HL-60 (cell line): Measurements from ENCODE around the gene SNTB2.
"Not testable (repeated sequence)": the region's sequence is repeated elsewhere in the genome, so short reads cannot be mapped to it uniquely, and the experiment has no call there.

Source experiments
- DNase-seq, 2 experiments: peaks; one replicate each; pipeline ENCODE4 v3.0.0-alpha.2; 2010 to 2020; ENCODE audit warnings: low read depth in 1 of 2, low spot score in 1 of 2
- H3K27ac ChIP-seq: fragments of 250-450 bp; sonication (Bioruptor Pico); replicated peaks from 2 replicates; pipeline ENCODE4 v1.5.1; 2020; ENCODE audit warnings: mild to moderate bottlenecking, moderate library complexity
- H3K27me3 ChIP-seq: fragments of 250-450 bp; sonication (Bioruptor Pico); 2 replicates; pipeline ENCODE4 v1.5.1; 2021; ENCODE audit warnings: mild to moderate bottlenecking, moderate library complexity; ENCODE audit not compliant: insufficient read depth, poor library complexity, severe bottlenecking
- H3K4me3 ChIP-seq: replicated peaks from 2 replicates; pipeline ENCODE4 v1.5.1; 2011; ENCODE audit warnings: mild to moderate bottlenecking, control low read depth, low read length; ENCODE audit not compliant: insufficient read depth
- GABPA ChIP-seq: IDR thresholded peaks from 2 replicates; pipeline ENCODE4 v1.6.1; 2012; ENCODE audit warnings: low read depth
- POLR2AphosphoS5 ChIP-seq: IDR thresholded peaks from 2 replicates; pipeline ENCODE4 v1.6.1; 2012; ENCODE audit warnings: low read depth
- SPI1 ChIP-seq: IDR thresholded peaks from 2 replicates; pipeline ENCODE4 v1.6.1; 2012; ENCODE audit warnings: low read depth, mild to moderate bottlenecking, borderline replicate concordance
- long read RNA-seq: library from polyadenylated mRNA; unstranded; transcript quantifications from one replicate; pipeline ENCODE4 v2.0.0, GENCODE V29; 2020
- TF ChIP-seq, protein P1 (sequence below): IDR thresholded peaks from one replicate; pipeline ENCODE4 v1.5.1; 2011; ENCODE audit warnings: low read length, control low read depth, inconsistent platforms; ENCODE audit not compliant: insufficient read depth
- TF ChIP-seq, protein P2 (sequence below): IDR thresholded peaks from 2 replicates; pipeline ENCODE4 v1.6.1; 2012; ENCODE audit warnings: low read depth; ENCODE audit not compliant: insufficient replicate concordance

The SNTB2 gene
- long read RNA-seq = 0 reads

DNA sequence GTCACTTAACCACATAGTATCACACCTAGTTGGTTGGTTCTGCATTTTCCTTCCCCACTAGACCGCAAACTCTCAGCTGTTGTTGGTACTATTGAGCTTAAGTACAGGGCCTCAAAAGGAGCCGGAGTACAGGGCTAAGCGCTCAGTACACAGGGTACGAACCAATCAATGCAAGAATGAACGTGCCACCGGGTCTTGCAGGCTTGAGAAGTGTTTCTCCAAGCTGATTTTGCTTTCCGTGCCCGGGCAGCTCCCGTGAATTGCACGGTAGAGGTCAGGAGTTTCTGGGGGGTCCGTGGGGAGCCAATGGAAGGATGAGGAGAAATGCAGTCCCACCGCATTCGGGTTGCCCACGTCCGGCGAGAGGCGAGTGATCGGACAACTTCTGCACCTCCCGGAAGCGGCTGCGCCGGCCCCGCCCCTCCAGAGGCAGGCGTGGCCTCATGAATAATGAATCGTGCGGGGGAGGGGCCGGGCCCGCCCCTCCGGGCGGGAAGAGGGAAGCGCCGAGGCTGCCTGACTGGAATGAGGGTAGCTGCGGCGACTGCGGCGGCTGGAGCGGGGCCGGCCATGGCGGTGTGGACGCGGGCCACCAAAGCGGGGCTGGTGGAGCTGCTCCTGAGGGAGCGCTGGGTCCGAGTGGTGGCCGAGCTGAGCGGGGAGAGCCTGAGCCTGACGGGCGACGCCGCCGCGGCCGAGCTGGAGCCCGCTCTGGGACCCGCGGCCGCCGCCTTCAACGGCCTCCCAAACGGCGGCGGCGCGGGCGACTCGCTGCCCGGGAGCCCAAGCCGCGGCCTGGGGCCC is at the start of gene SNTB2:
TSS of gene SNTB2 (plus strand) at position 523 of the 804 bp plus-strand sequence. CDS start at position 526, 3 bp downstream.
- TF ChIP-seq POLR2AphosphoS5 (peak; percentile 38), GABPA (no peak; the same call in 1 of the 2 replicates), SPI1 (peak; percentile 5; the same call in 1 of the 2 replicates)
- TF ChIP-seq, protein P1, sequence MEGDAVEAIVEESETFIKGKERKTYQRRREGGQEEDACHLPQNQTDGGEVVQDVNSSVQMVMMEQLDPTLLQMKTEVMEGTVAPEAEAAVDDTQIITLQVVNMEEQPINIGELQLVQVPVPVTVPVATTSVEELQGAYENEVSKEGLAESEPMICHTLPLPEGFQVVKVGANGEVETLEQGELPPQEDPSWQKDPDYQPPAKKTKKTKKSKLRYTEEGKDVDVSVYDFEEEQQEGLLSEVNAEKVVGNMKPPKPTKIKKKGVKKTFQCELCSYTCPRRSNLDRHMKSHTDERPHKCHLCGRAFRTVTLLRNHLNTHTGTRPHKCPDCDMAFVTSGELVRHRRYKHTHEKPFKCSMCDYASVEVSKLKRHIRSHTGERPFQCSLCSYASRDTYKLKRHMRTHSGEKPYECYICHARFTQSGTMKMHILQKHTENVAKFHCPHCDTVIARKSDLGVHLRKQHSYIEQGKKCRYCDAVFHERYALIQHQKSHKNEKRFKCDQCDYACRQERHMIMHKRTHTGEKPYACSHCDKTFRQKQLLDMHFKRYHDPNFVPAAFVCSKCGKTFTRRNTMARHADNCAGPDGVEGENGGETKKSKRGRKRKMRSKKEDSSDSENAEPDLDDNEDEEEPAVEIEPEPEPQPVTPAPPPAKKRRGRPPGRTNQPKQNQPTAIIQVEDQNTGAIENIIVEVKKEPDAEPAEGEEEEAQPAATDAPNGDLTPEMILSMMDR = no peak
- Histone ChIP-seq H3K4me3 (peak within 1 kb of the TSS; percentile 52), H3K27me3 (peaks cover 18% of the 10 kb centered on the region), H3K27ac (peak within 1 kb of the TSS; percentile 44)
- DNase-seq = peak; percentile 70 to 90

DNA sequence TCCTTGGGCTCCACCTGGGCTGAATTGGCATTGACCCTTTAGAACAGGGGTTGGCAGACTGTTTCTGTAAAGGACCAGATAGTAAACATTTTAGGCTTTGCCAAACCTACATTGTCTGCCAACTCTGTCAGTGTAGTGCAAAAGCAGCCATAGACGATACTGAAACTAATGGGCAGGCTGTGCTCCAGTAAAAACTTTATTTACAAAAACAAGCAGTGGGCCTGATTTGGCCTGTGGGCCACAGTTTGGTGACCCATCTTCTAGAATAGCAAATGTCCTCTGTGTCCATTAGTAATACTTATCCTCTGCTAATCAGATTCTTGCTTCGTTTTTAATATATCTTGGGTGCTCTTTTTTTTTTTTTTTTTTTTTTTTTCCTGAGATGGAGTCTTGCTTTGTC is 48.4 kb upstream of the SNTB2 start:
- Histone ChIP-seq H3K4me3 (no peak overlapping the region), H3K27me3 (no peaks in the 10 kb centered on the region), H3K27ac (no peak overlapping the region)
- no peak for TF ChIP-seq POLR2AphosphoS5
- TF ChIP-seq, protein P2, sequence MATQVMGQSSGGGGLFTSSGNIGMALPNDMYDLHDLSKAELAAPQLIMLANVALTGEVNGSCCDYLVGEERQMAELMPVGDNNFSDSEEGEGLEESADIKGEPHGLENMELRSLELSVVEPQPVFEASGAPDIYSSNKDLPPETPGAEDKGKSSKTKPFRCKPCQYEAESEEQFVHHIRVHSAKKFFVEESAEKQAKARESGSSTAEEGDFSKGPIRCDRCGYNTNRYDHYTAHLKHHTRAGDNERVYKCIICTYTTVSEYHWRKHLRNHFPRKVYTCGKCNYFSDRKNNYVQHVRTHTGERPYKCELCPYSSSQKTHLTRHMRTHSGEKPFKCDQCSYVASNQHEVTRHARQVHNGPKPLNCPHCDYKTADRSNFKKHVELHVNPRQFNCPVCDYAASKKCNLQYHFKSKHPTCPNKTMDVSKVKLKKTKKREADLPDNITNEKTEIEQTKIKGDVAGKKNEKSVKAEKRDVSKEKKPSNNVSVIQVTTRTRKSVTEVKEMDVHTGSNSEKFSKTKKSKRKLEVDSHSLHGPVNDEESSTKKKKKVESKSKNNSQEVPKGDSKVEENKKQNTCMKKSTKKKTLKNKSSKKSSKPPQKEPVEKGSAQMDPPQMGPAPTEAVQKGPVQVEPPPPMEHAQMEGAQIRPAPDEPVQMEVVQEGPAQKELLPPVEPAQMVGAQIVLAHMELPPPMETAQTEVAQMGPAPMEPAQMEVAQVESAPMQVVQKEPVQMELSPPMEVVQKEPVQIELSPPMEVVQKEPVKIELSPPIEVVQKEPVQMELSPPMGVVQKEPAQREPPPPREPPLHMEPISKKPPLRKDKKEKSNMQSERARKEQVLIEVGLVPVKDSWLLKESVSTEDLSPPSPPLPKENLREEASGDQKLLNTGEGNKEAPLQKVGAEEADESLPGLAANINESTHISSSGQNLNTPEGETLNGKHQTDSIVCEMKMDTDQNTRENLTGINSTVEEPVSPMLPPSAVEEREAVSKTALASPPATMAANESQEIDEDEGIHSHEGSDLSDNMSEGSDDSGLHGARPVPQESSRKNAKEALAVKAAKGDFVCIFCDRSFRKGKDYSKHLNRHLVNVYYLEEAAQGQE = no peak
- no peak for TF ChIP-seq GABPA
- TF ChIP-seq, protein P1 = no peak
- no peak for TF ChIP-seq SPI1
- no peak for DNase-seq

DNA sequence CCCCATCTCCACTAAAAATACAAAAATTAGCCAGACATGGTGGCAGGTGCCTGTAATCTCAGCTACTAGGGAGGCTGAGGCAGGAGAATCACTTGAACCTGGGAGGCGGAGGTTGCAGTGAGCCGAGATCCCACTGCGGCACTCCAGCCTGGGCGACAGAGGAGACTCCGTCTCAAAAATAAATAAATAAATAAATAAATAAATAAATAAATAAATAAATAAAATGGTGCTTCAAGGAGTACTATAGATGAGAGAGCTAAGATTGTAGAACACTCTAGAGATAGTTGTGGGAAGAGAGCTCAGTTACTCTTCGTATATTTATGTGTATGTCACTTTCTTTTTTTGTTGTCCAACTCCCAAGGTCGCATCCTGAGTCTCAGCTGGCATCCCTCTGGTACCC is 47.5 kb upstream of the SNTB2 start:
- not testable (repeated sequence) for H3K27ac ChIP-seq, H3K27me3 ChIP-seq, DNase-seq, H3K4me3 ChIP-seq

DNA sequence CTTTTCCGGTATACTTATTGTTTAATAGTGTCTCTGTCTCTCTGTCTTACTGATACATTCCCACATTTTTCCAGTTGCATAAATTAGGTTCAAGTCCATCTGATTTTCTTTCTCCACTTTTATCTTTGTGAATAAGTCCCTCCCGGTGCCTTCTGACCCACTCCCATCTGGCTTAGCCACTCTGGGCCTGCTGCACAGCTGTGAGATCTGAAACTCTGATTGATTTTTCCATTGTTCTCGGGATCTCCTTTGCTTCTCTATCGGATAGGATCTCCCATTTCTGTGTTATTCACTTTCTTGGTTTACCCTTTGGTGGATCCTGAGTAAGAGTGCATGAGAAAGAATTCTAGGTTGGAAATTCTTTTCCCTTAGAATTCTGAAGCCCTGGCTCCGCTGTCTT is 46.0 kb upstream of the SNTB2 start:
- no peak overlapping the region for H3K27ac ChIP-seq
- TF ChIP-seq GABPA (no peak), POLR2AphosphoS5 (no peak), SPI1 (no peak)
- TF ChIP-seq, protein P2 = no peak
- TF ChIP-seq, protein P1 = no peak
- no peaks in the 10 kb centered on the region for H3K27me3 ChIP-seq
- no peak overlapping the region for H3K4me3 ChIP-seq
- DNase-seq = no peak
